HG03097 (cell line): ENCODE results near the gene FCRL2.
"Not testable (repeated sequence)": the region's sequence is repeated elsewhere in the genome, so short reads cannot be mapped to it uniquely, and the experiment has no call there.

Experiments used
- ATAC-seq: cut with Tn5 transposase; IDR thresholded peaks from one replicate; pipeline ENCODE4 v1.9.1; 2021; ENCODE audit not compliant: unreplicated experiment, low FRiP score

FCRL2 gene

GRCh38 chr1:157753611-157754010, 23.3 kb downstream of the FCRL2 start:
- no peak for ATAC-seq

GRCh38 chr1:157751283-157751682, 25.6 kb downstream of the FCRL2 start:
- ATAC-seq, result no peak

GRCh38 chr1:157748262-157748817, 28.6 kb downstream of the FCRL2 start:
- ATAC-seq, result no peak

- ATAC-seq, result no peak
Observed at GRCh38 chr1:157739229-157739901, 37.6 kb downstream of the FCRL2 start.

GRCh38 chr1:157735991-157736390, 40.9 kb downstream of the FCRL2 start:
- not testable (repeated sequence) for ATAC-seq

GRCh38 chr1:157734321-157734720, 42.6 kb downstream of the FCRL2 start:
- ATAC-seq, result no peak

GRCh38 chr1:157732755-157733154, 44.2 kb downstream of the FCRL2 start:
- ATAC-seq, result no peak

GRCh38 chr1:157725221-157725577, 51.7 kb downstream of the FCRL2 start:
- ATAC-seq, result no peak

- ATAC-seq, result no peak
Observed at GRCh38 chr1:157724537-157725220, 52.3 kb downstream of the FCRL2 start.

GRCh38 chr1:157723157-157723556, 53.8 kb downstream of the FCRL2 start:
- ATAC-seq, result no peak

- no peak for ATAC-seq
Observed at GRCh38 chr1:157721985-157722384, 54.9 kb downstream of the FCRL2 start.

- ATAC-seq, result no peak
Observed at GRCh38 chr1:157715736-157716135, 61.2 kb downstream of the FCRL2 start.

- ATAC-seq, result no peak
Observed at GRCh38 chr1:157711802-157712201, 65.1 kb downstream of the FCRL2 start.

GRCh38 chr1:157704878-157705277, 72.1 kb downstream of the FCRL2 start:
- no peak for ATAC-seq

- ATAC-seq, result no peak
Observed at GRCh38 chr1:157703981-157704380, 73.0 kb downstream of the FCRL2 start.

GRCh38 chr1:157702308-157702825, 74.6 kb downstream of the FCRL2 start:
- ATAC-seq, result no peak

- ATAC-seq, result no peak
Observed at GRCh38 chr1:157700732-157701131, 76.2 kb downstream of the FCRL2 start, which contains the start of gene FCRL3. Gene FCRL3, minus strand, starts transcription at chr1:157700769. Its CDS starts 280 bp downstream, at chr1:157700489.

GRCh38 chr1:157700305-157700704, 76.6 kb downstream of the FCRL2 start:
- ATAC-seq, result no peak

- no peak for ATAC-seq
Observed at GRCh38 chr1:157697781-157698569, 79.0 kb downstream of the FCRL2 start.

GRCh38 chr1:157696966-157697628, 79.8 kb downstream of the FCRL2 start:
- ATAC-seq, result no peak
